Measurements from ENCODE around the gene ZNF618.

Gene ZNF618

DNA sequence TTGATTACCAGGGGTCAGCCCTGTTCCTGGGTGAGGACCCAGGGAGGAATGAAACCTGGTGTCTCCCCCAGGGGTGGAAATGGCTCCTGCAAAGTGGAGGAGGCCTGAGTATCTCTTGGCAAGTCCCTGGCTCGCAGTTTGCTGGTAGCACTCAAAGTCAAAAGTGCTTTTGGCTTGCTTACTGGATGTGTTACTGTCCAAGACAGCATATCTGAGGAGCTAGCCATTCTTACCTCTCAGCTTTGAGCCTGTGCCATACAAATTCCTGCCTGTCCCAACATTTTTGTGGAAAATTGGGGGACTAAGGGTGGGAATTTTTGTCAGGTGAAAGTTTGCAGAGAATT, 9.9 kb downstream of the ZNF618 start:
- no peak for DNase-seq

DNA sequence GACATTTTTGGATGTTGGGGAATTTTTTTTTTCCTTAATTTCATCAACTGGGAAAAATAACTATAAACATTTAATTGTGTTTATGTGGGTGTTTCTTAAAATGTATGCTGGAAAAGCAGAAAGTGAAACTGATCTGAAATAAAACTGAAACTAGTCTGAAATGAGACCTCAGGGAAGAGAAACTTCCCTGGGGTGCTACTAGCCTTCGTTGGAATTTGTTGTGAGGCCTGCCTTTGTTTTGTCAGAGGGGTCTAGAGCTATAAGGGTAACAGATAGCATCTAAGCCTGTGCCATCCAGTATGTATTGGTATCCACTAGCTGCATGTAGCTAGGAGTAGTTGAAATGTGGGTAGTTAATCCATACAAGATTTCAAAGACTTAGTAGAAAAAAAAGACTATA, 10.4 kb downstream of the ZNF618 start:
- DNase-seq = no peak

DNA sequence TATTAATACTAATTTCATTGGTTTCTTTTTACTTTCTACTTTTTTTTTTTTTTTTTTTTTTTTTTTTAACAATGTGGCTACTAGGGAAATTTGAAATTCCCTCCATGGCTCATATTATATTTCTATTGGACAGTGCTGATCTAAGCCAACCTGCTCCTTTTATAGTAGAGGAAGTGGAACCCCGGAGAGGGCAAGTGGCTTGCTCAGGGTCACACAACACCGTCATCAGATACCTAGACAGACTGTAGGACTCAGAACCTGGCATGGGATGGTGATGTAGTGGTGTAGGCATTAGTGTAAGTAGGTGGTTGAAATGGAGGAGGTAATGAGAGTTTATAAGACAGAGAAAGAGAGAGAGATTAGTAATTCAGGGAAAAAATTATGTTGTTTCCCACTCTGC, 10.8 kb downstream of the ZNF618 start:
- no peak for DNase-seq

DNA sequence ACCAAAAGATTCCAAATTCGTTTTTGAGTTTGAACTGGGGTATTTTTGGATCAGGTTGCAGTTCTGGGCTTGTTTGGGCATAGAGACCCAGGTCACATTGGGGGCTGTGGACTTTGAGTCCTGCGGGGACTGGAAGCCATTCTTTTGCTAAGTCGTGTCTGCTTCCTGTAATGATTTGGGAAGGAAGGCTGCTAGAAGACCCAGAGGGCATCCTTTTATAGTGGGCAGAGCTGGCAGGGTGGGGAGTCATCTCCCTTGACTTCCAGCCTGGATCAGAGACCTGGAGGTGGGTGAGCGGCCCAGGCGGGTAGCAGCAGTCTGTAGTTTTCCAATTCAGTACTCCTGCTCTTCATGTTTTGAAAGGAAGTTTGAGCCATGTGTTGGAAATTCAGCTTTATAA, 11.3 kb downstream of the ZNF618 start:
- no peak for DNase-seq

DNA sequence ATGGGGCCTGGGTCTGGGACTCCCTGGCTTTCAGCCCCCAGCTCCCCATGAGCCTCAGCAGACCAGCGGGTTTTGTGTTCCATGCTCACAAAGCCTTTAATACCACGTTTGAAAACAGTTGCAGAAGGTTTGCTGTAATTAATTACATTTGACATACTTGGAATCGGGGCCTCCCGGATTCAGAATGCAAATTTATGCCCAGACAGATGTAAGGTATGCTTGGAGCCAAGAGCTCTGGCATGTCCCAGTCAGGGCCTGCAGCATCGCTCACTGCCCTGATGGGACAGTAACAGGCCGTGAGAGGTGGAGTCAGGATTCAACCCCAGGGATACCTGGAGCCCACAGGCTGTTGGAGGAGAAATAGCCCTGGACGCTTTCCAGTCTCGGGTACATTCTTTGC, 12.2 kb downstream of the ZNF618 start:
- no peak for DNase-seq

DNA sequence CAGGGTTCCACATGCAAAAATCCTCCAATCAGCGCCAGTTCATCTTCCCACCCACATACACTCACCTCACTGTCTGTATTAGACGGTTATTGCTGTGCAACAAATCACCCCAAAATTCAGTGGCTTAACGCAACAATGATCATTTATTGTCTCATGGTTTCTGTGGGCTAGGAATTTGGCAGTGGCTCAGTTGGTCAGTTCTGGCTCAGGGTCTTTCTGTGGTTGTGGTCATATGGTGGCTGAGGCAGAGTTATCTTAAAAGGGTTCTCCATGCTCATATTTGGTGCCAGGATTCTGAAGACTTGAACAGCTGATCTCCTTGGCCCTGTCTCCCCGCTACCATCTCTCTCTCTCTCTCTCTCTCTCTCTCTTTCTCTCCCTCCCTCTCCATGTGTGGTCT, 12.9 kb downstream of the ZNF618 start:
- DNase-seq = no peak

DNA sequence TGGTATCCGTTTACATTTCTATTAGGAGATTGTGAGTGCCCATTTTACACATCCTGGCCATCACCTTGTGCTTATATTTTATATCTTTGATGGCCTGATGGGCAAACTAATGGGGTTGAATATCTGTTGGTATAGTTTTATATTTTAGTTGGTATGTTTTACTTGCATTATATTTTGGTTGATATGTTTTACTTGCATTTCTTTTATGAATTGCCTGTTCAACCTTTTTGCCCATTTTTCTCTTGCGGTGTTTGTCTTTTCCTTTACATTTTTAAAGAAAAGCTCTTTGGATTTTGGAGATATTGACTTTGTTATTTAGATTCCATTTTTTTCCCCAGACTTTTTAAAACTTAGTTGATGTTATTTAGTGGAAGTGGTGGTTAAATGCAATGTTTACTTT, 14.6 kb downstream of the ZNF618 start:
- DNase-seq = no peak

DNA sequence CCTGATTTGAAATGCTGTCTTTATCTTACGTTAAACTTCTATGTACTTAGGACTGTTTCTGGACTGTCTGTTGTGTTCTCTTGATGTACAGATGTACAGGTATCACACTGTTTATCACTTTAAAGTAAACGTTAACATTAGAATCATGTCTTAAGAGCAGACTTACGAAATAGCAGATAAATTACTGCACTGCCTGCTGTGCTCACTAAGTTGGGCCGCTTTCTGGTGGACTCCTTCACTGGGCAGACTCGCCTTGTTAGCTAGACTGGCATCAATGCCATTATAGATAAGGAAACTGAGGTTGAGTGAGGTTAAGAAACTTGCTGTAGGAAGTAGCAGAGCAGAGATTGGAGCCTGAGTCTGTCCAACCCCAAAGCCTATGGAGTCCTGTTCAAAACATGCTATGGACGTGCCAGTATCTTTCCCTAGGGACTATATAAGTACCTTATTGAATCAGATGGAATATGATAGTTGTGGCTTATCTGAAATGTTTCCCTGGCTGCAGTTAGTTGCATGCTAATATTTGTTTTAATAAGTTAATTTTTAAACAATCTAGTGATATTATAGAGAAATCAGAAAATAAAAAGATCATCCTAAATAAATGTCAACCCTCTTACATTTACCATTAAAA, 16.9 kb downstream of the ZNF618 start:
- DNase-seq = no peak

DNA sequence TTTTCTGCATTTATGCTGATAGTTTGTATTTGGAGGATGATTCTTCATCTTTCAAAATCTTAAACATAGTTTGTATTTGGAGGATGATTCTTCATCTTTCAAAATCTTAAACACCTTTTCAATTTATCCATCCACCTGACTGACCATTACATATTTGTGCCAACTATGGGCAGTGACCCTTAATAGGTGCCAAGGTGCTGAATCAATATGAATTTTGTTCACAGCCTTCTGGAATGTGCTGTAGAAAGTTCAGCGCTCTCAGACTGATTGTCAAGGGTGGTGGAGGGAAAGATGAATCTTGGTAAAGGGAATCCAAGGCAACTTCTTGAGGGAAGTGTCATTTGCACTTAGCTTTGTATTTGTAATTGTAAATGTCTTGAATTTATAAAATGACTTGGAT, 18.1 kb downstream of the ZNF618 start:
- DNase-seq = no peak

DNA sequence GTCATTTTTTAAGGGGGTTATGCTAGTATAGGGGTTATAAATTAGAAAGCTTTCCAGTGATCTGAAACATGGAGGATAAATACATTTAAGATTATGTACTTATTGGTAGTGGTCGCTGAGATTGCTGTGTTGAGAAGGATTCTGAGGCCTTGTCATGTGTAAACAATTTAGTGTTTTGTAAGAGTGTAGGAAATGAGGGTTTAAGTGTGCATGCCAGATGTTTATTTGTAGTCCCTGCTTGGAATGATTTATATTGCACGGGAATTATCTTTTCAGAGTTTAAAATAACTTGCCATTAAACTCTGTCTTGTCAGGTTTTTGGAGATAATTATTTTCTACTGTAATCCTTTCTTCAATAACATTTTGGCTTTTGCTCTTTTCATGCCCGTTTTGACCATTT, 19.4 kb downstream of the ZNF618 start:
- DNase-seq = no peak

DNA sequence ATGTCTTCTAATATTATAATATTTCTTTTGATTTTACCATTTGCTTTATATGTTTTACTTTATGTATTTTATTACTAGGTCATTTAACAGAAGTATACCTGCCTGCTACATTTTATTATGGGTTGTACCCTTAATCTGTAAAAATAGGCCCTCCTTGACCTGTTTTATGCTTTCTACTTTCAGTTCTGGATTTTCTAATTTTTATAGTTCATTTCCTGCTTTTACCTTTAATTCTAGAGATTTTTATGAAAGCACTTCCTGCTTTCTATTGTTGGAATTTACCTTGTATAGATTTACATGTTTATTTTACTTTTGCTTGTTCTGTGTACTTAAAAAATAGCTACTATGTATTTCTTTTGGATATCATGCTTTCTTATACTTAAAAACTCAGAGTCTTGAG, 20.6 kb downstream of the ZNF618 start:
- DNase-seq = no peak

DNA sequence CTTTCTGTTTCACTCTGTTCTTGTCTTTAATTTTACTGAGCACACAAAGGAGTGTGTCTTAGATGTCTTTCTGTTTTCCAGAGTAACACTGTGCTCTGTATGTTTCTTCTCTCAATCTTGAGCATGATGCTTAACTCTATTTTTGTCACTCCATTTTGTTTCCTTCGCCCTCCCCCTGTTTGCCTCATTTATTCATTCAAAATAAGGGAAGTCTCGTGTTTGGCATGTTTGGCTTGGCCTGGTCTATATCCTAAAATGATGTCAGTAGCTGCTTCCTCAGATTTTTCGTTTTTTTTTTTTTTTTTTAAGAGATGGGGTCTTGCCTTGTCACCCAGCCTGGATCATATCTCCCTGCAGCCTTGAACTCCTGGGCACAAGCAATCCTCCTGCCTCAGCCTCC, 22.0 kb downstream of the ZNF618 start:
- no peak for DNase-seq

DNA sequence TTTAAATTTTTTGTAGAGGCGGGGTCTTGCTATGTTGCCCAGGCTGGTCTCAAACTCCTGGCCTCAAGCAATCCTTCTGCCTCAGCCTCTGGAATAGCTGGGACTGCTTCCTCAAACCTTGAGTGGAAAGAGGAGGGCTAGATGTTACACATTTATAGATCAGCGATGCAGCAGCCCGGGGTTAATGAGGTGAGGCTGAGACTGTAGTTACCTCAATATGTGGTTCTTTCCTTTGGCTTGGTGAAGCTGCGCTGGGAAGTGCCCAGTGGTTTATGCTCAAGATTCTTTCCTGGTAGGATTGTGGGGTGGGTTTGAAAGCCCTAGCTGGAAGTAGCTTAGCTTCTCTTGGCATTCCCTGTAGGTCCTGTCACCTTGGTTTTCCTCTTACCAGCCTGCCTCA, 22.5 kb downstream of the ZNF618 start:
- no peak for DNase-seq

DNA sequence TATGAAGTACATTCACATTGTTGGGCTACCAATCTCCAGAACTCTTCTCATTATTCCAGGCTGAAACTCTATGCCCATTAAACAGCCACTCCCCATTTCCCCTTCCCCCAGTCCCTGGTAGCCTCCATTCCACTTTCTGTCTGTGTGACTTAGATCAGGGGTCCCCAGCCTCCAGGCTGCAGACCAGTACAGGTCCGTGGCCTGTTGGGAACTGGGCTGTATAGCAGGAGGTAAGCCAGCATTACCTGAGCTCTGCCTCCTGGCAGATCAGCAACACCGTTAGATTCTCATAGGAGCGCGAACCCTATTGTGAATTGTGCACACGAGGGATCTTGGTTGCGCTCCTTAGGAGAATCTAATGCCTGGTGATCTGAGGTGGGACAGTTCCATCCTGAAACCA, 23.1 kb downstream of the ZNF618 start:
- no peak for DNase-seq

DNA sequence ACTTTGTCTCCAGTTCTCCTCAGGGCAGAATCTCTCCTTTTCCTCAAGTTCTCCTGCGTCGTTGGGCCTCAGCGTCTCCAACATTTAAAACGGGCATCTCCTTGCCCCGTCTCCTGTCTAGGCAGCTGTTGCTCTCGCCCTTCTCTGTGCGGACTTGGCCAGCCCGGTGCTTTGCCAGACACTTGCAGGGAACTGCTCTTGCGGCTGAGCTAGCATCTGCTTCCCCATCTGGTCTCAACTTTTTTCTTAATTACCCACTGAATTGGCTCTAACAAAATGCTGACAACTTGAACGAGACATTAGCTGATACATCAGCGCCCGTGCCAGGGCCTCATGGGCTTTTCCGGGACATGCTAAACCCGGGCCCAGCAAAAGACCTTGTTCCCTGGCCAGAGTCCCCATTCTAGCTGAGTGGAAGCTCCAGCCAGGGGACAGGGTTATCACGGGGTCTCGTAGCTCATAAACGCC, 25.1 kb downstream of the ZNF618 start:
- DNase-seq = no peak

DNA sequence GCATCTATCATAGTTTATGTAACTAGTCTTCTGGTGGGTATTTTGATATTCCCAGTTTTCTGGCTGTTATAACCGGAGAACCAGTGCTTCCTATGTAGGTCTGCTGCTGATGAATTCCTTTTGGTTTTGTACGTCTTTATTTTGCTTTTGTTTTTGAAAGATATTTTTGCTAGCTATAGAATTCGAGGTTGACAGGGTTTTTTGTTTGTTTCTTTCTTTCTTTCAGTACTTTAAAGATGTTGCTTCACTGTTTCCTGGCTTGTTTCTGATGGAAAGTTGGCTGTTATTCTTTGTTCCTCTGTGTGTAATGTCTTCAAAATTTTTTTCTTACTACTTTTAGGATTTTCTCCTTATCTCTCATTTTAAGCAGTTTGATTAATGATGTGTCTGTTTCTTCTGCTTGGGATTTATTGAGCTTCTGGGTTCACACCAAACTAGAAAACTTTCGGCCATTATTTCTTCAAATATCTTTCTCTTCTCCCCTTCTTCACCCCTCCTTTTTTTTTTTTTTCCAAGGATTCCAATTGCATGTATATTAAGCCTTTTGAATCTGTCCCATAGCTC, 27.5 kb downstream of the ZNF618 start:
- no peak for DNase-seq

DNA sequence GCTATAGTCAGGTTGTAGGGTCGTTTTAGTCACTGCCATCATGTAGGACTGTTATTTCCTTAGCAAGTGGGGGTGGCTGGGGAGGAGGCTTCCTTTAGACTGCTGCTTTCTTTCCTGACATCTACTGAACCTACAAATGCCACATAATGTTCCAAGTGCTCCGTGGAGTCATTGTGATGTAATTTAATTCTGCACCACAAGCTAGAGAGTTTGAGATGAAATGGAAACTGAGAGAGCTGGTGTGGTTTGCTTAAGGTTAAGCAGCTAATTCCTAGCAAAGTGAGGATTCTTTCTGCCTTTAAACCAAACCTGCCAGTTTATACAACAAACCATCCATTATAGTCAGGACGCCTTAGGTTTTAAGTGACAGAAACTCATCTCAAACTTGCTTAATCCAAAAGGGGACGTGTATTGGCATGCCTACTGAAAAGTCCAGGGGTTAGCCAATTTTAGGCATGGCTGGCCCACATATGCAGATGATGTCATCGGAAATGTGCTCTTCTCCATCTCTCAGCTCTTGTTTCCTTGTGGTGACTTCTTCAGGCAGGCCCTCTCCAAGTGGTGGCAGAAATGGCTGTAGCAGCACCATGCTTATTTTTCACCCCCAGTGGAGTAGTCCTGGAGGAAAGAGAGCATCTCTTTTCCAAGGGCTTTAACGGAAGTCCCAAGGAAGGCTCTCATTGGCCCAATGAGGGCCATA, 30.5 kb downstream of the ZNF618 start:
- no peak for DNase-seq

DNA sequence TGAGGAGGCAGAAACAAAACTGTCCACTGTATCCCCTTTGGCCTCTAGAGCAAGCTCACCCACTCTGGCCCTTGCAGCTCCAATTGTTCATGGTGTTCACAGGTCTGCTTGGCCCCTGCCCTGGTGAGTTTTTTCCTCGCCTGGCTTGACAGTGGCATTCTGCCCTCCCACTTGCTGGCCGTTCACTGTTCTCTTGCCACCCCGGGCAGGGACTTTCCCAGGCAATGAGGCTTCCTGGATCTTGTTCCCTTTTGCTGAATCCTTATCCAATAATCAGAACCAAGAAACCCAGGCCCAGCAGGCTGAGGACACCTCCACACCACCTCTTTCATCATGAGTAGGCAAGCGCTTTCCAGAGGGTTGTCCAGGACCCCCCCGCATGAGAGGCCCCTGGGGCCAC, 31.2 kb downstream of the ZNF618 start:
- DNase-seq = no peak

DNA sequence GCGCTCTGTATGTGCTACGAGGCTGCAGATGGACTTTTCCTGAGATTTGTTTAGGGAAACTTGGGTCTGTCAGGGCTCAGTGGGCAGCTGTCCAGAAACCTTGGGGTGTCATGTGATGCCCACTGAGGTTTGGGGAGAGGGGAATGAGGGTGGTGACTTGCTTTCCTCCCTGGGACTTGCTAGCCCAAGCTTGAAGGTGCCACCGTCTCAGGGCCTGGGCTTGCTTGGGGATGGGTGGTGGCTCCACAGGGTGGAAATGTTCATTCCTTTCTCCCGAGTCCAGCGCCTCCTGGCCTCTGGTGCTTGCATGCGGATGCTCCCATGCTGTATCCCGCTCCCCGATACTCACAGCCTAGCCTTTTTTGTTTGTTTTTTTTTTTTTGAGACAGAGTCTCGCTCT, 33.3 kb downstream of the ZNF618 start:
- DNase-seq = no peak

DNA sequence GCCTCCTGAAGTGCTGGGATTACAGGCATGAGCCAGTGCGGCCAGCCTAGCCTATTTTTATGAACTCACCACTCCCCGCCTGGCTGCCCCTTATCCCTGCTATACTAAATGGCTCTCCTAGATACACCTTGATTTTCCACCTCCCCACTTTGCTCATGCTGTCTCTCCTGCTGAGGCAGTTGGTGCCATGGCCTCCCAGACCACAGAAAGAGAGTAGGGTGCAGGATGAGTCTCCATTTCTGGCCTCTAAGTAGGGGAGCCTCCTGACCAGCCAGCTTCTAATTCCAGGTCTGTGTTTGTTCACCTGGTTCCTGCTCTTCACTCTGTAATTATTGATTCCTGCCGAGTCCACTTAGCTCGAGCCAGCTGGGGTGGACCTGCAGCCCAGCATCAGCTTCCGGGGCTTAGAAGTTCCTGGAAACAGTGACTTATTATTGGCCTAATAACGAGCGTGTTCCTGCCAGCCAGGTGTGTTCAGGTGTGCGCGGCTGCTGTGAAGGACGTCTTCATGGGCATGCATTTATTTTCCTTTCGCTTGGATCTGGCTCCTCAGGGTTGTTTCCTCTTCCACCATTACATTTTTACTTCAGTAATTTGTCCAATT, 34.0 kb downstream of the ZNF618 start:
- DNase-seq = no peak

DNA sequence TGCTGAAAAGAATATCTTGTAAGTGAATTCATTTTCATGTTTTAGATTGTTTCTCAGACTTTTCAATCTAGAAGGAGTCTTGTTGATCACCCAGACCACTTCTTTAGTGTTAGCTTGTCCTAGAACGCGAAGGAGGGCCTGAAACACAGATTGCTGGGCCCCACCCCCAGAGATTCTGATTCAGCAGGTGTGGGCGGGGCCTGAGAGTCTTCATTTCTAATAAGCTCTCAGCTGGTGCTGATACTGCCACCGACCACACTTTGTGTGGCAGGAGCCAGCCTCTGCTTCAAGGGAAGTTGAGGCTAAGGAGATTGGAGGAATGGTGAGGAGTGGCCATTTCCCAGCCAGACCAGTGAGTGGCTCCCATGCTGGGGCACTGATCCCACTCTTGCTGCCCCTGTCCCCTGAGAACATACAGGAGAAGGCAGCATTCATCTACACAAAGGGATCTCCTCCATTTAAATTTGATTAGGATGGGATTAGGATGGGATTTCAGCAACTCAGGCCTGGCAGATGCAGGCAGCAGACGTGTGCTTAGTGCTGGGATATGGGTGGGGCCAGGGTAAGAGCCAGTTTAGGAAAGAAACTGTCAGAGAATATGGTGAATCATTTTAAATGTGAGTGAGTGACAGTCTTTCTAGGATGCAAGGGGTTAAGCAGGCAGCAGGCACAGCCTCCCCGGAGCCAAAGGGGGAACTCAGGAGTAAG, 35.9 kb downstream of the ZNF618 start:
- DNase-seq = no peak

DNA sequence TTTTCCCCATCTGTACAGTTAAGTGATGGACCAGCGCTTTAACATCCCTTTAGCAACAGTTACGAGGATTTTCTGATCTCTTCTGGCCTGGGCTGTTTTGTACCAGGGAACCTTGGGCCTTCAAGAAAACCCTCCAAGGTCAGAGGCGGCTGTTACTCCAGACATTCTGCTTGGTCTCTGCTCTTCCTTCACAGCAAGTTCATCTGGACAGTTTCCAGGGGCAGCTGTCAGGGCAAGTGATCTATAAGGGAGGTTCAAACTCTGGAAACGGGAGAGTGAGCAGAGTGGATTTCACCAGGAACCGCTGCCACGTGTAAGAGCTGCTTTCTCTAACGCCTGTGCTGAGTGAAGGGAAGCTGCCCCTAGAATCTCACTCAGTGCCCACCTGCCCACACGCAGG, 36.7 kb downstream of the ZNF618 start:
- DNase-seq = no peak

DNA sequence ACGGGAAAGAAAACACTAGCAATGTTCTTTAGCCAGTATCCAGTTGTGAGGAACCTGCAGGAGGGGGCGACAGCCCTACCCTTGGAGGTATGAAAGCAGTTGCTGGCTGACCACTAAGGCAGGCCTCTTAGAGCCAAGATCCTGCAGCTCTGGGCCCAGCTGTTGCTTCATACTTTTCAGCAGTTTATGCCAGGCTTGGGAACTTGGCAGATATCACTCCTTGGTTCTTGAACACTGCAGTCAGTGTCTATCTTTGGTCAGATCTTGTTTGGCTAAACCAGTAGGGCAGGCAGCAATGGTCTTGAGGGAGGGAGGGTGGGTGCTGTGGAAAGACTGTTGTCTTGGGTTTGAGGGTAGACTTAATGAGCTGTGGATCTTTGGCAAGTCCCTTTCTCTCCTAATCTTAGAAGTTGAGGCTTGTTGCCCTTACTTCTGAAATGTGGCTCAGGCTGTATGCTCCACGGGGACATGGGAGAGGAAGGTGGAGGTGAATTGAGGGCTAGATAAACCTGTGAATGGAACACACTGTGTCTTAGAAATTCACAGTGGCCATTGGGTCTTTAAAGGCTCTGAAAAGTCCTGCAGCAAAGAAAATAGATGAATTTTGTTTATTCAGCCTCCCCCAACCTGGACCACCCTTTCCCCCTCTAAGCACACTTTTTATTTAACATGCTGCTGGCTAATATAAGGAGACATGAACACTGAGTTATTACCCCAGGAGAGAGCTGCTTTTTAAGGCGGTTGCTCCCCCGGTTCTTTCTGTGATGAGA, 37.5 kb downstream of the ZNF618 start:
- no peak for DNase-seq
